Measurements from ENCODE around the gene TMEM273.

Gene TMEM273

DNA sequence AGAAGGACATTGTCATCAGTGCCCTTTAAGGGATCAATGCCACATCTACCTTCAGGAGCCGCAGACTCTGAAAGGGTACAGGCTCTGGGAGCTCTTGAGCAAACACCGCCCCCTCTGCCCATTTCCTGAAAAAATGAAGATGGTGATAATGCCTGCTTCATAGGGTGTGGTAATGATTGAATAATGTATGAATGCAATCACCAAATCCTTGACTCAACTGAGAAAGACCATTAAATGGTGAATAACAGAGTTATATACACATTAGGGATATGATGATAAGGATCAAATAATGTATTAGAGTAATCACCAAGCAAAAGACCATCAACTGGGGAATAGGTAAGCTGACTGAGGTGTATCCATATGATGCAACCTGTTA, 55.8 kb downstream of the TMEM273 start:
- no peaks in the 10 kb centered on the region for H3K9me3 ChIP-seq (ENCODE audit: insufficient read depth, low read length)
- TF ChIP-seq, protein P1, sequence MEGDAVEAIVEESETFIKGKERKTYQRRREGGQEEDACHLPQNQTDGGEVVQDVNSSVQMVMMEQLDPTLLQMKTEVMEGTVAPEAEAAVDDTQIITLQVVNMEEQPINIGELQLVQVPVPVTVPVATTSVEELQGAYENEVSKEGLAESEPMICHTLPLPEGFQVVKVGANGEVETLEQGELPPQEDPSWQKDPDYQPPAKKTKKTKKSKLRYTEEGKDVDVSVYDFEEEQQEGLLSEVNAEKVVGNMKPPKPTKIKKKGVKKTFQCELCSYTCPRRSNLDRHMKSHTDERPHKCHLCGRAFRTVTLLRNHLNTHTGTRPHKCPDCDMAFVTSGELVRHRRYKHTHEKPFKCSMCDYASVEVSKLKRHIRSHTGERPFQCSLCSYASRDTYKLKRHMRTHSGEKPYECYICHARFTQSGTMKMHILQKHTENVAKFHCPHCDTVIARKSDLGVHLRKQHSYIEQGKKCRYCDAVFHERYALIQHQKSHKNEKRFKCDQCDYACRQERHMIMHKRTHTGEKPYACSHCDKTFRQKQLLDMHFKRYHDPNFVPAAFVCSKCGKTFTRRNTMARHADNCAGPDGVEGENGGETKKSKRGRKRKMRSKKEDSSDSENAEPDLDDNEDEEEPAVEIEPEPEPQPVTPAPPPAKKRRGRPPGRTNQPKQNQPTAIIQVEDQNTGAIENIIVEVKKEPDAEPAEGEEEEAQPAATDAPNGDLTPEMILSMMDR (IDR thresholded peaks at IDR 0.05; ENCODE audit: low read depth, low read length): no peak
- no peak for TF ChIP-seq EZH2phosphoT487 (IDR thresholded peaks at IDR 0.05; ENCODE audit: low read depth)
- H3K27me3 ChIP-seq (ENCODE audit: low read depth, low read length): no peaks in the 10 kb centered on the region

DNA sequence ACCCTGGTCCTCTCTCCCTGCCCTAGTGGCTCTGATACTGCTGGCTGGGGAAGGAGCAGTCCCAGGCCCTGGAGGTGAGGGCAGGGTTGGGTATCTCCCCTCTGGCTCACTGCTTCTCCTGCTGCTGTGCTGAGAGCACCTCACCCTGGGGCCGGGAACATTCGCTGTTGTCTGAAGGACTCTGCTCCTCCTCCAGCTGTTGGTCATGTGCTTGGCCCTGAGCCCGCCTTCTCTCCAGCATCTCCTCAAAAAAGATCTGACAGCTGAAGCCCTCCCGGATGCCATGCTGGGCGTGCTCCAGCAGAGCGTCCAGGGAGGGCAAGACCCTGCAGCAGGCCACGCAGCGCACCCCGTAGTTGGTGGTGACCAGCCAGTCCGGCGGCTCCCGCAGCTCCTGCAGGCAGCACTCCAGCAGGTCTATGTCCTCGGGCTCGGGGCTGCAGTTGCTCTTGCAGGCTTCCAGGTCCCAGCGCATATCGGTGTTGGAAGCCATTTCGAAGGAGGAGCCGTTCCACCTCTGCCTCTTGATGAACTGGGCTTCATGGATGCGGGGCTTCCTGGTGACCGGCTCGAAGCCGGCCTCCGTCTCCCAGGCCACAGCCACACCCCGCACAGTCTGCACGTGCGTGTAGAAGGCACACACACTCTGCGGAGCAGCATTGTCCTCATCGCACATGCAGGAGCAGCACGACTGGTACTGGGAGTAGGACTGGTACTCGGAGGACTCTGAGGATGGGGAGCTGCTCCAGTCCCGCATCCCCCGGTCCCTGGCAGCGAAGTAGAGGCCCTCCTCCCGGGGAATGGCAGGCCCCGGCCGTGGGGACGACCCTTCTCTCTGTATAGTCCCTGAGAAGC, 56.5 kb downstream of the TMEM273 start:
- H2AFZ ChIP-seq (ENCODE audit: low read depth, low read length): no peak overlapping the region

More for the DNA sequence above, 55.8 kb downstream of the TMEM273 start:
- Histone ChIP-seq H4K20me1 (ENCODE audit: insufficient read depth, low read length) (no peaks in the 10 kb centered on the region), H3K4me1 (ENCODE audit: low read length) (peaks cover 8% of the 10 kb centered on the region), H3K79me2 (ENCODE audit: low read length) (no peaks in the 10 kb centered on the region), H3K9ac (ENCODE audit: low read length) (no peak overlapping the region), H3K27ac (ENCODE audit: low read length) (no peak overlapping the region), H3K4me3 (ENCODE audit: low read length) (no peak overlapping the region), H3K36me3 (replicated peaks; ENCODE audit: low read depth, low read length) (no peaks in the 10 kb centered on the region), H2AFZ (ENCODE audit: low read depth, low read length) (no peak overlapping the region), H3K4me2 (ENCODE audit: low read length) (no peak overlapping the region)

DNA sequence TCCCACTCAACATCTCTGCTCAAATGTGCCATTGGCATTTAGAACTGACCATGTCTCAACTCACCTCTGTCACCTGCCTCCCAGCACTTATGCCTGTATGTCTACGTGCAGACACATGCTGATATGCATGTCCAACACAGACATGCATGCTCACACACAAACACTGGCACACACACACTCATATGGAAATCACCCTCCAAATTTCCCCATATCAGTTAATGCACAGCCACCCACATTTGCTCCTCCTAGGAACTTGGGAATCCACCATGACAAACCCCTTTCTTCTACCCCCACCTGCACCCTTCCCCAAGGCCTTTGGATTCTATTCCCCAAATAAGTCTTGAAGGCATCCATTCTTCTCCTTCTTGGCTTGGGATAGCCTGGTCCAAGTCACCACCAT, 58.8 kb downstream of the TMEM273 start:
- TF ChIP-seq, protein P1 (IDR thresholded peaks at IDR 0.05; ENCODE audit: low read depth, low read length): no peak
- TF ChIP-seq EZH2phosphoT487 (IDR thresholded peaks at IDR 0.05; ENCODE audit: low read depth): no peak
- Histone ChIP-seq H3K4me3 (ENCODE audit: low read length) (no peak overlapping the region), H2AFZ (ENCODE audit: low read depth, low read length) (no peak overlapping the region), H3K9ac (ENCODE audit: low read length) (no peak overlapping the region), H3K4me1 (ENCODE audit: low read length) (peaks cover 8% of the 10 kb centered on the region), H3K4me2 (ENCODE audit: low read length) (no peak overlapping the region), H3K27ac (ENCODE audit: low read length) (no peak overlapping the region), H3K27me3 (ENCODE audit: low read depth, low read length) (no peaks in the 10 kb centered on the region), H3K36me3 (replicated peaks; ENCODE audit: low read depth, low read length) (no peaks in the 10 kb centered on the region), H4K20me1 (ENCODE audit: insufficient read depth, low read length) (no peaks in the 10 kb centered on the region), H3K79me2 (ENCODE audit: low read length) (no peaks in the 10 kb centered on the region), H3K9me3 (ENCODE audit: insufficient read depth, low read length) (no peaks in the 10 kb centered on the region)

More for the DNA sequence above, 56.5 kb downstream of the TMEM273 start:
- Histone ChIP-seq H3K27ac (ENCODE audit: low read length) (no peak overlapping the region), H3K36me3 (replicated peaks; ENCODE audit: low read depth, low read length) (no peaks in the 10 kb centered on the region), H3K4me2 (ENCODE audit: low read length) (no peak overlapping the region), H3K4me1 (ENCODE audit: low read length) (peaks cover 8% of the 10 kb centered on the region), H3K4me3 (ENCODE audit: low read length) (no peak overlapping the region), H4K20me1 (ENCODE audit: insufficient read depth, low read length) (no peaks in the 10 kb centered on the region), H3K27me3 (ENCODE audit: low read depth, low read length) (no peaks in the 10 kb centered on the region), H3K79me2 (ENCODE audit: low read length) (no peaks in the 10 kb centered on the region), H3K9ac (ENCODE audit: low read length) (no peak overlapping the region), H3K9me3 (ENCODE audit: insufficient read depth, low read length) (no peaks in the 10 kb centered on the region)
- TF ChIP-seq EZH2phosphoT487 (IDR thresholded peaks at IDR 0.05; ENCODE audit: low read depth): no peak
- TF ChIP-seq, protein P1 (IDR thresholded peaks at IDR 0.05; ENCODE audit: low read depth, low read length): no peak

DNA sequence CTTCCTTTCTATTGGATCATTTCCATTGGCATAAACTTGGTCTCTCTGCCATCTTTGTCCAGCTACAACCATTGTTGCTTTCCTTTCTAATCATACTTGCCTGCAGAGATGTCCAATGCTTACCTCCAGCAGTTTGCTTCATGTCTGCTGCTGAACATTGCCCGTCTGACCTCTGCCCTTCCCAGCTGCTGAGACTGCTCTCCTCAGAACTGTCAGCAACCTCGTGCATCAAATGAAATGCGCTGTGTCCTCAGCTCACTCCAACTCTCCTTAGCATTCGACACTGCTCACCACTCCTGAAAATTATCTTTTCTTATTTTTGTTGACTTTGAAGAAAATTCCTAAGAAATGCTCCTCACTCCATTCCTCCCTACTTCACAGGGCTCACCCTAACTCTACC, 59.3 kb downstream of the TMEM273 start:
- H3K27me3 ChIP-seq (ENCODE audit: low read depth, low read length): no peaks in the 10 kb centered on the region
- H2AFZ ChIP-seq (ENCODE audit: low read depth, low read length): no peak overlapping the region
- H3K4me2 ChIP-seq (ENCODE audit: low read length): no peak overlapping the region
- H4K20me1 ChIP-seq (ENCODE audit: insufficient read depth, low read length): no peaks in the 10 kb centered on the region
- TF ChIP-seq, protein P1 (IDR thresholded peaks at IDR 0.05; ENCODE audit: low read depth, low read length): no peak
- TF ChIP-seq EZH2phosphoT487 (IDR thresholded peaks at IDR 0.05; ENCODE audit: low read depth): no peak
- no peak overlapping the region for H3K27ac ChIP-seq (ENCODE audit: low read length)
- no peak overlapping the region for H3K4me3 ChIP-seq (ENCODE audit: low read length)
- no peaks in the 10 kb centered on the region for H3K36me3 ChIP-seq (replicated peaks; ENCODE audit: low read depth, low read length)
- H3K9me3 ChIP-seq (ENCODE audit: insufficient read depth, low read length): no peaks in the 10 kb centered on the region
- H3K9ac ChIP-seq (ENCODE audit: low read length): no peak overlapping the region
- no peaks in the 10 kb centered on the region for H3K79me2 ChIP-seq (ENCODE audit: low read length)
- H3K4me1 ChIP-seq (ENCODE audit: low read length): peaks cover 6% of the 10 kb centered on the region; the same call in 1 of the 2 replicates
